ENCODE results near the gene MTHFSD.
A peak's percentile ranks its signal among the peaks of the same experiment; 100 is the strongest.

MTHFSD gene

GRCh38 chr16:86575754-86576557 is 20.9 kb upstream of the MTHFSD start:
- no peak for DNase-seq (ENCODE audit: low read depth, low spot score)
- POLR2A ChIA-PET, result interaction anchor here (0.6 to 4.2 kb wide), 21 partner anchors 8 to 658 kb away, joined by 3 to 28 read pairs (median 5); partner anchors contain the start of gene FOXC2
- H3K4me3 ChIP-seq (ENCODE audit: low read depth, low read length), result peak overlapping the region; percentile 73
- TF ChIP-seq, protein P1, sequence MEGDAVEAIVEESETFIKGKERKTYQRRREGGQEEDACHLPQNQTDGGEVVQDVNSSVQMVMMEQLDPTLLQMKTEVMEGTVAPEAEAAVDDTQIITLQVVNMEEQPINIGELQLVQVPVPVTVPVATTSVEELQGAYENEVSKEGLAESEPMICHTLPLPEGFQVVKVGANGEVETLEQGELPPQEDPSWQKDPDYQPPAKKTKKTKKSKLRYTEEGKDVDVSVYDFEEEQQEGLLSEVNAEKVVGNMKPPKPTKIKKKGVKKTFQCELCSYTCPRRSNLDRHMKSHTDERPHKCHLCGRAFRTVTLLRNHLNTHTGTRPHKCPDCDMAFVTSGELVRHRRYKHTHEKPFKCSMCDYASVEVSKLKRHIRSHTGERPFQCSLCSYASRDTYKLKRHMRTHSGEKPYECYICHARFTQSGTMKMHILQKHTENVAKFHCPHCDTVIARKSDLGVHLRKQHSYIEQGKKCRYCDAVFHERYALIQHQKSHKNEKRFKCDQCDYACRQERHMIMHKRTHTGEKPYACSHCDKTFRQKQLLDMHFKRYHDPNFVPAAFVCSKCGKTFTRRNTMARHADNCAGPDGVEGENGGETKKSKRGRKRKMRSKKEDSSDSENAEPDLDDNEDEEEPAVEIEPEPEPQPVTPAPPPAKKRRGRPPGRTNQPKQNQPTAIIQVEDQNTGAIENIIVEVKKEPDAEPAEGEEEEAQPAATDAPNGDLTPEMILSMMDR (IDR thresholded peaks at IDR 0.05; ENCODE audit: insufficient read depth, low read length, missing control alignments), result peak; percentile 82
- CTCF ChIA-PET, result interaction anchor here (0.9 to 16.0 kb wide), 16 partner anchors 9 to 503 kb away, joined by 3 to 309 read pairs (median 3); no protein-coding TSS in a partner anchor

GRCh38 chr16:86575095-86575685 is 20.2 kb upstream of the MTHFSD start:
- ChIA-PET CTCF (interaction anchor here (0.6 to 16.0 kb wide), 16 partner anchors 10 to 486 kb away, joined by 3 to 309 read pairs (median 4); no protein-coding TSS in a partner anchor), POLR2A (interaction anchor here (0.9 to 4.2 kb wide), 7 partner anchors 9 to 659 kb away, joined by 4 to 28 read pairs (median 9); partner anchors contain the start of gene FOXC2)
- DNase-seq (ENCODE audit: low read depth, low spot score), result no peak
- peak overlapping the region; percentile 44 for H3K4me3 ChIP-seq (ENCODE audit: low read depth, low read length)
- TF ChIP-seq, protein P1 (IDR thresholded peaks at IDR 0.05; ENCODE audit: insufficient read depth, low read length, missing control alignments), result no peak

DNA sequence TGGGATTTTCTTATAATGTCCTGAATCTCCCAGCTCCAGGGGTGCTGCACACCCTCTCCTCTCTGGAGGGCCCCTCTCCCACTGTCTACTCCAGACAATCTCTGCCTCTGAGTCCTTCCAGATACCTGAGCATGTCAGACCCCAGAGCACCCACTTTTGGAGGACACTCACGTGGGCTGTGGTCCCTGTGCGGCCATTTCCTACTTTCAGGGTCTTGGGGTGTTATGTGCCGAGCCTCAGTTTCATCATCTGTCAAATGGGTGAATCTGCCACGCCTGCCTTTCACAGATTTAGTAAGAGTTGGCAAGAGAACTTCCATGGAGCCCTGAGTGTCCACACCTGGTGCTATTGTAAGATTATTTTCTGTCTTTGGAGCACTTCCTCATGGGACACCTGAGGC is 19.6 kb upstream of the MTHFSD start:
- POLR2A ChIA-PET, result interaction anchor here (2.0 to 4.2 kb wide), 4 partner anchors 11 to 198 kb away, joined by 7 to 28 read pairs (median 16); no protein-coding TSS in a partner anchor
- CTCF ChIA-PET, result interaction anchor here (0.6 to 16.0 kb wide), 15 partner anchors 9 to 486 kb away, joined by 3 to 309 read pairs (median 3); no protein-coding TSS in a partner anchor

GRCh38 chr16:86573646-86574508 is 18.8 kb upstream of the MTHFSD start:
- DNase-seq (ENCODE audit: low read depth, low spot score), result no peak
- ChIA-PET CTCF (interaction anchor here (0.7 to 16.0 kb wide), 7 partner anchors 9 to 487 kb away, joined by 3 to 309 read pairs (median 4); no protein-coding TSS in a partner anchor), POLR2A (interaction anchor here (0.9 to 2.0 kb wide), 5 partner anchors 8 to 199 kb away, joined by 3 to 7 read pairs (median 4); no protein-coding TSS in a partner anchor)
- TF ChIP-seq, protein P1 (IDR thresholded peaks at IDR 0.05; ENCODE audit: insufficient read depth, low read length, missing control alignments), result no peak
- peak overlapping the region; percentile 91 for H3K4me3 ChIP-seq (ENCODE audit: low read depth, low read length)

More for the DNA sequence above, 19.6 kb upstream of the MTHFSD start:
- H3K4me3 ChIP-seq (ENCODE audit: low read depth, low read length), result no peak overlapping the region
- DNase-seq (ENCODE audit: low read depth, low spot score), result no peak
- TF ChIP-seq, protein P1 (IDR thresholded peaks at IDR 0.05; ENCODE audit: insufficient read depth, low read length, missing control alignments), result no peak

GRCh38 chr16:86573215-86573614 is 18.2 kb upstream of the MTHFSD start:
- ChIA-PET CTCF (interaction anchor here (0.9 to 16.0 kb wide), 5 partner anchors 9 to 488 kb away, joined by 3 to 309 read pairs (median 4); no protein-coding TSS in a partner anchor), POLR2A (interaction anchor here (0.9 to 2.0 kb wide), 5 partner anchors 9 to 200 kb away, joined by 3 to 7 read pairs (median 4); no protein-coding TSS in a partner anchor)
- TF ChIP-seq, protein P1 (IDR thresholded peaks at IDR 0.05; ENCODE audit: insufficient read depth, low read length, missing control alignments), result no peak
- DNase-seq (ENCODE audit: low read depth, low spot score), result no peak
- peak overlapping the region; percentile 91 for H3K4me3 ChIP-seq (ENCODE audit: low read depth, low read length)

Measured in AG04449 (cell line).